Sciatic nerve (tissue), 2 donors: Measurements from ENCODE around the gene BIRC7. TPM values are rescaled to one million over a fixed set of nuclear protein-coding genes. Genes with fewer than 3 reads are reported as not detected.

ENCODE experiments used
- ATAC-seq: fragments of 200-7000 bp; cut with Tn5 transposase; one replicate; pipeline ENCODE4 v1.9.1; 2020; ENCODE audit warnings: mild to moderate bottlenecking, moderate library complexity
- DNase-seq: peaks from one replicate; pipeline ENCODE4 v3.0.0-alpha.2; 2020; ENCODE audit warnings: low spot score
- intact Hi-C: fragments of 100-400 bp; cut with DNase I; formaldehyde crosslinking; loops from one replicate; pipeline ENCODE4 v1.14.2; 2022
- total RNA-seq: library from RNA; stranded (reverse); fragmentation: NEBNext Ultra II Directional; extraction: Animal tissue kit (Norgen Biotek cat#: 25700); gene quantifications from one replicate; pipeline ENCODE4 v1.2.1, GENCODE V29; 2021
- donor health status: DM: no; HTN: no; CAD: no.
- donor health status: DM: no; HTN: no; CAD: no.

BIRC7 gene
- total RNA-seq, 1 donor from 2014 or later, result 26.0 TPM

DNA sequence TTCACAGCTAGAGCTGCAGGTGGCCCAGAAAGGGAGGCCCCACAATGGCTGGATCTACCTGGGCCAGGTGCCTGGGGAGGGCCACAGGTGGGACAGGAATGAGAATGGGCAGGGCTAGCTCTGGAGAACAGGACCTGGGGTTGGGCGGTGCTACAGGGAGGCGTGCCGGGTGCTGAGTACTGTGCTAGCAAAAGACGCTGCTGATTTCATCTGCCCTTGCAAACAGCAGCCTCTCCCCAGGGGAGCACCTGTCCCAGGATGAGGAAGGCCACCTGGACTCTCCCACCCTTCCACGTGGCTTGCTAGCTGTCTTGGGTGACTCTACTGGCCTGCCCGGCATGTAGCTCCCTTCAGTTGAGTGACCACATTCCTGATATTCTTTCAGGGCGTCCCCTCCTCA, 13.2 kb upstream of the BIRC7 start:
- intact Hi-C loops, result no loop called here
- DNase-seq (no peak), ATAC-seq (no peak)

DNA sequence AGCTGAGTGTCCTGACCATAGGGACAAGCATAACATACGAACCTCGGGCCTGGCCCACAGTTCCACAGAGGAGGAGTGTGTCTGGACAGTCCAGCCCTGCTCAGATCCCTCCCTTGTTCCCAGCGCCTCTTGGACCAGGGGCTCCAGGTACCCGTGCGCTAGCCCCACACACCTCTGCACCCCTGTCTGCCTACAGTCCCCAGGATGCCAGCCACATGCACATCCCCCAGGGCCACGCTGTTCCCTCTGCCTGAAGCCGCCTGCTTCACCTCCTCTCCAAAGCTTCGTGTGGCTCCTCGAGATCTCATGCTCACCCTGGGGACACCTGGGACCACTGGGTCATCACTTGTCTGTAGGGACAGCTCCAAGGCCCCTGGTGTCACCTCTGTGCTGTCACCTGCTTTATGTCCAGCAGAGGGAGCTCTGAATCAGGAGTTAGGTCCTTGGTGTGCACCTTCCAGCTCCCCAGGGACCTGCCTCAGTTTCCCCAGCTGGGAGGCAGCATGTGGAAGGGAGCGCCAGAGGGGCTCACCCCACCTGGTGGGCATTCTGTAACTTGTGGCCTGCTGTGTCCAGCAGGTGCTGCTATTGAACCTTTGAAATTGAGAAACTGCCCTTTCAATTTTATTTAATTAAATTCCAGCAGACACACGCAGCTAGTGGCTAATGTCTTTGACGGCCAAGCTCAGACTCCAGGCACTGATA, 12.4 kb upstream of the BIRC7 start:
- intact Hi-C loops, result no loop called here
- DNase-seq, result no peak
- no peak for ATAC-seq

GRCh38 chr20:63223826-63224207, 11.9 kb upstream of the BIRC7 start:
- intact Hi-C loops, result no loop called here
- ATAC-seq, result no peak
- no peak for DNase-seq

- DNase-seq, result no peak
- intact Hi-C loops, result no loop called here
- ATAC-seq, result peak; percentile 65
These were observed 11.2 kb upstream of the BIRC7 start for GRCh38 chr20:63224412-63225081.

DNA sequence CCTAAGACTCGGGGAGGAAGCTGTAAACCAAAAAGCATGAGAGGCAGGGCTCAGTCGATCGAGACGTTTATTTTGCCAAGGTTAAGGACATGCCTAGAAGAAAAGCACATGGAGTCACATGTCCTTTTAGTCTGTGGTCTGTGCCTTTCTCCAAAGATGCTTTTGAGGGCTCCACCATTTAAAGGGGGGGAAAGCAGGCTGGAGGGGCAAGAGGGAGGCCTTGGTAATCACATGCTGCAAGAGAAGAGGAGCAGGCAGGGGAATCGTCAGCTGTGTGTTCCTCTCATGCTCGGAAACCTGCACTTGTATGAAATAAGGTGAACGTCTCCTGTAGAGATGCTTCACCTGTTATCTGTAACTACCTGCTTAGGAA, 10.6 kb upstream of the BIRC7 start:
- DNase-seq (no peak), ATAC-seq (no peak)
- intact Hi-C loops, result no loop called here

DNA sequence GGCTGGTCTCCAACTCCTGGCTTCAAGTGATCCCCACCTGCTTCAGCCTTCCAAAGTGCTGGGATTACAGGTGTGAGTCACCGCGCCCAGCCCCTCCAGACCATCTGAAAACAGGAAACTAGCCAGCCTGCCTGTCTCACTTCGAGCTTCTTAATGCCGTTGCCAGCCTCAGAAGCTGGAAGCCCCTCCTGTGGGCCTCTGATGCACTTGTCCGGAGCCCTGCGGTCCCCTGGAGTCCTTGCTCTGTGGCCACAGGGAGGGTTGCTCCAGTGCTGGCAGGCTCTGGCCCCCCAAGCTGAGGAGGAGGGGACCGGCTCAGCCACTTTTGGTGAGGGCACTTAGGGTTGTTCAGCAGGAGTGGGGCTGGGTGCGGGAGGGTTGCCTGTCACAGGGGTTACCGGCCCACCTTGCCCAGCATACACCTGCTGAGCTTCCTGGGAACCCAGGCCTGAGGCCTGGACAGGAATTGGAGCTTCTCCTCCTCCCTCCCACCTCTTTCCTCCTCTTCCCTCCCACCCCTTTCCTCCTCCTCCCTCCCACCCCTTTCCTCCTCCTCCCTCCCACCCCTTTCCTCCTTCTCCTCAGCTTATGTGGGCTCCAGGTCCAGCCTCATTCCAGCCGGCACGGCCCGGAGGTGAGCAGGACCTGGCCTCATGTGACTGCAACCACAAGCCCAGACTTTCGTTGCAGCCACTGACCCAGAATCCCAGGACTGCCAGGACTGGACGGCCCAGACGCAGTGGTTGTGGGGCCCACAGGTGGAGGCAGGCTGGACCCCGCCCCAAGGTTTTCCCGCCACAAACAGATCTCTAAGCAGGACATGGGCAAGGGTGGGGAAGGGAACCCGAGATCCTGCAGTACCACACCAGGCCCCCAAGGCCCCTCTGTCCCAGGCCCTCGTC, 9.4 kb upstream of the BIRC7 start:
- DNase-seq (no peak), ATAC-seq (no peak)
- intact Hi-C loops, result no loop called here

- no peak for DNase-seq
- intact Hi-C loops, result no loop called here
- ATAC-seq, result no peak
These were observed 8.4 kb upstream of the BIRC7 start for GRCh38 chr20:63227260-63227659.

GRCh38 chr20:63228806-63229205, 6.9 kb upstream of the BIRC7 start:
- ATAC-seq (no peak), DNase-seq (no peak)
- intact Hi-C loops, result no loop called here

GRCh38 chr20:63230800-63231268, 4.9 kb upstream of the BIRC7 start:
- ATAC-seq, result peak; percentile 84
- intact Hi-C loops, result no loop called here
- DNase-seq, result peak; percentile 77

GRCh38 chr20:63232235-63233060, 3.3 kb upstream of the BIRC7 start:
- ATAC-seq (no peak), DNase-seq (no peak)
- intact Hi-C loops, result no loop called here

DNA sequence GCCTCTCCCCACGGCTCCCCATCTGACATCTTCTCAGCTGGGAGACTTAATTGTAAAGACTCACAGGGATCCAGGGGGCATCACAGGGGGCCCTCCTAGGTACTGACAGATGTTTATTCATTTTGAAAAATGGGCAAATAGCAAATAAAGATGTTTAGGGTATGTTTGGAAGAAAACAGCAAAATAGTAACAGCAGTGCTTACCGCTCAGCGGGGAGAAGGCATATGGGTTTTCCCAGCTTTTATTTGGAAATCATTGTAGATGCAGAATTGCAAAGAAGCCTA, 2.7 kb upstream of the BIRC7 start:
- intact Hi-C loops, result no loop called here
- ATAC-seq (no peak), DNase-seq (no peak)

DNA sequence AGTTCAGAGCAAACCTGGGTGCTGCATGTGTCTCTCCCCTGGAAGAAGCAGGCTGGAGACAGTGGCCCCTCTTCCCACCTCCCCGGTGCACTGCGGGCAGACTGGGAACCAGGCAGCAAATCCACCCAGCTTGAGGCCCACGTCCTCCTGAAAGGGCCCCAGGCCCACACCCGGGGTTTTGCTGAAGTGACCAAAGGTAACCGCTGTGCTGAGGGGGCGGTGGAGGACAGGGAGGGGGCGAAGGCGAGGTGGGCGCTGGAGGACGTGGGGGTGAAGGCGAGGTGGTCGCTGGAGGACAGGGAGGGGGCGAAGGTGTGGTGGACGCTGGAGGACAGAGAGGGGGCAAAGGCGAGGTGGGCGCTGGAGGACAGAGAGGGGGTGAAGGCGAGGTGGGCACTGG, 1.8 kb upstream of the BIRC7 start:
- ATAC-seq (no peak), DNase-seq (no peak)
- intact Hi-C loops, result no loop called here

- ATAC-seq, result no peak
- intact Hi-C loops, result no loop called here
- no peak for DNase-seq
These were observed 859 bp upstream of the BIRC7 start for GRCh38 chr20:63234693-63235398.

- ATAC-seq (no peak), DNase-seq (no peak)
- intact Hi-C loops, result no loop called here
These were observed 572 bp downstream of the BIRC7 start for GRCh38 chr20:63236116-63236837.

GRCh38 chr20:63238031-63238430, 2.3 kb downstream of the BIRC7 start:
- DNase-seq (no peak), ATAC-seq (no peak)
- intact Hi-C loops, result no loop called here

- intact Hi-C loops, result no loop called here
- DNase-seq (no peak), ATAC-seq (peak; percentile 28)
These were observed 2.9 kb downstream of the BIRC7 start for GRCh38 chr20:63238514-63239125.

DNA sequence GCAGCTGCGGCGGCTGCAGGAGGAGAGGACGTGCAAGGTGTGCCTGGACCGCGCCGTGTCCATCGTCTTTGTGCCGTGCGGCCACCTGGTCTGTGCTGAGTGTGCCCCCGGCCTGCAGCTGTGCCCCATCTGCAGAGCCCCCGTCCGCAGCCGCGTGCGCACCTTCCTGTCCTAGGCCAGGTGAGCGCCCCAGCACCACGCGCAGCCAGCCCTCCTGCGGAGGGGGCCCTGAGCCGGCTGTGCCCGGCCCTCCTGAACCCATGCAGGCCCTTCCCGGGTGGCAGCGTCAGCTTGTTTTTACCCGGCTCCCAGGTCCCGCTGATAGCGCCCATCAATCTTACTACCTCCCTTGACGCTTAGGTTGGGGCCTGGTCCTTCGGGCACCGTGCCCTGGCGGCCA, 3.7 kb downstream of the BIRC7 start:
- DNase-seq (no peak), ATAC-seq (no peak)
- intact Hi-C loops, result no loop called here

- ATAC-seq (no peak), DNase-seq (no peak)
- intact Hi-C loops, result no loop called here
These were observed 4.3 kb downstream of the BIRC7 start for GRCh38 chr20:63240004-63240403.
